ENCODE data around the gene SLCO1A2.

The SLCO1A2 gene

GRCh38 chr12:21289698-21290097 is 45.0 kb downstream of the SLCO1A2 start:
- no peak for DNase-seq (ENCODE audit: extremely low spot score)
- ChIA-PET POLR2A (no interaction called here), CTCF (no interaction called here)
- no peak for TF ChIP-seq CTCF (IDR thresholded peaks at IDR 0.05; ENCODE audit: control extremely low read depth, extremely low read depth, low read depth, missing control alignments)

- DNase-seq (ENCODE audit: extremely low spot score): no peak
- POLR2A ChIA-PET: no interaction called here
These were observed 57.9 kb downstream of the SLCO1A2 start for GRCh38 chr12:21276826-21277225.

GRCh38 chr12:21265932-21266331 is 68.8 kb downstream of the SLCO1A2 start:
- no peak for DNase-seq (ENCODE audit: extremely low spot score)
- TF ChIP-seq CTCF (IDR thresholded peaks at IDR 0.05; ENCODE audit: control extremely low read depth, extremely low read depth, low read depth, missing control alignments): no peak
- POLR2A ChIA-PET: no interaction called here
- CTCF ChIA-PET: no interaction called here

More at GRCh38 chr12:21276826-21277225, 57.9 kb downstream of the SLCO1A2 start:
- TF ChIP-seq CTCF (IDR thresholded peaks at IDR 0.05; ENCODE audit: control extremely low read depth, extremely low read depth, low read depth, missing control alignments): no peak
- CTCF ChIA-PET: interaction anchor here (1.3 kb wide), 1 partner anchor 20 kb away, joined by 4 read pairs; no protein-coding TSS in a partner anchor

- ChIA-PET CTCF (no interaction called here), POLR2A (no interaction called here)
- DNase-seq (ENCODE audit: extremely low spot score): no peak
These were observed 70.5 kb downstream of the SLCO1A2 start for GRCh38 chr12:21264232-21264631.

GRCh38 chr12:21257172-21257571 is 77.5 kb downstream of the SLCO1A2 start:
- ChIA-PET CTCF (no interaction called here), POLR2A (no interaction called here)
- no peak for DNase-seq (ENCODE audit: extremely low spot score)
- TF ChIP-seq CTCF (IDR thresholded peaks at IDR 0.05; ENCODE audit: control extremely low read depth, extremely low read depth, low read depth, missing control alignments): no peak

More at GRCh38 chr12:21264232-21264631, 70.5 kb downstream of the SLCO1A2 start:
- TF ChIP-seq CTCF (IDR thresholded peaks at IDR 0.05; ENCODE audit: control extremely low read depth, extremely low read depth, low read depth, missing control alignments): no peak

- ChIA-PET POLR2A (no interaction called here), CTCF (interaction anchor here (0.7 to 0.9 kb wide), 3 partner anchors 10 to 428 kb away, joined by 3 to 4 read pairs (median 3); no protein-coding TSS in a partner anchor)
- DNase-seq (ENCODE audit: extremely low spot score): no peak
- no peak for TF ChIP-seq CTCF (IDR thresholded peaks at IDR 0.05; ENCODE audit: control extremely low read depth, extremely low read depth, low read depth, missing control alignments)
These were observed 82.6 kb downstream of the SLCO1A2 start for GRCh38 chr12:21252070-21252469.

All from GM10248 (cell line).